Measurements from ENCODE around the gene IL16.

The IL16 gene

DNA sequence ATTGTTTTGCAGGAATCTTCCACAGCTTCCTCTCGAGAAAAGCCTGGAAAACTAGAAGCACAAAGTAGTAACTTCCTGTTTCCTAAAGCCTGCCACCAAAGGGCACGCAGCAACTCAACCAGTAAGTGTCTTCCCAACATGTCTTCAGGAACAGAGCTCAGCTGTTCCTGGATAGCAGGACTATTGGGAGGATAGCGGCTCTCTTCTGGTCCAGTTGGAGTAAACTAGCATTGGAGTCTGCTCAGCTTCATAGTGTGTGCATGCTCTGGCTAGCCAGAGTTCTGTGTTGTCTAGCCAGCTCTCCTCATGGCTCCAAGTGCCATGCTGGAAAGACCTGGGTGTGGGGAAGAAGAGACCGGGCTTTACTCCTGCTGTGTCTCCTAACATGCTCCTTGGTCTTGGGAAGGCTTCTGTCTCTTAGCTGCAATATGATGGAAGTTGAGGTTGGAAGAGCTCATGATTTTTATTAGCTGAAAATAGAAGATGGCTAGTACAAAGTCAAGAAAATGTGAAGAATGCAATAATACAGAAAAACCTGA is 63.1 kb downstream of the IL16 start:
- no peak for TF ChIP-seq CTCF (IDR thresholded peaks at IDR 0.05; ENCODE audit: insufficient read depth, missing control alignments)
- DNase-seq (ENCODE audit: insufficient read length, low spot score) = no peak
- FAIRE-seq = no peak

DNA sequence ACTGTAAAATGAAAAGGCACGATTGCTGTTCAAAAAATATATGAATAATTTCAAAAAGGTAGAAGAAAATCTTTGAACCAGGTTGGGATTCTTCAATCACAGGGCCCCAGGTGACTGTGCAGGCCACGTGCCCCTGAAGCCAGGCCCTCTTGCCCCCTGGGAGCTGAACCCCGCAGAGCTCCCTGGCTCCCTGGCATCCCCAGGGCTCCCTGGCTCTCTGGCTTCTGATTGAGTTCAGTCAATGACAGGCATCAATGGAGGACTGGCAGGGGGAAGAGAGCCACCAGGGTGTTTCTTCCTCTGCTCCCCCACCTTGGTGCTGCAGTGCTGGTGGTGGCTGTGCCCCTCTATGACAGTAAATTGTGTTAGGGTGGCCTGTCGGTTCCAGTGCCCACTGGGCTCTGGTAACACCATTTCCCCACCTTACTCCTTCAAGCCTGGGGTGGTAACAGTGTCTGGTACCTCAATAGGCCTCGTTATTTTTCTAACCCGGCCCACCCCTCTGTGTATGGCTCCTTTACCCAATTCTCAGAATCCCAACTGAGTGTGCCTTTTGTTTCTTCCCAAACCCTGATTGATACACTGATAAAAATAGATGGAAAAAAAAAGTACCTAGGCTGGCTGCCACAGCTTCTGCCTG is 64.6 kb downstream of the IL16 start:
- no peak for DNase-seq (ENCODE audit: insufficient read length, low spot score)
- FAIRE-seq = no peak
- no peak for TF ChIP-seq CTCF (IDR thresholded peaks at IDR 0.05; ENCODE audit: insufficient read depth, missing control alignments)

DNA sequence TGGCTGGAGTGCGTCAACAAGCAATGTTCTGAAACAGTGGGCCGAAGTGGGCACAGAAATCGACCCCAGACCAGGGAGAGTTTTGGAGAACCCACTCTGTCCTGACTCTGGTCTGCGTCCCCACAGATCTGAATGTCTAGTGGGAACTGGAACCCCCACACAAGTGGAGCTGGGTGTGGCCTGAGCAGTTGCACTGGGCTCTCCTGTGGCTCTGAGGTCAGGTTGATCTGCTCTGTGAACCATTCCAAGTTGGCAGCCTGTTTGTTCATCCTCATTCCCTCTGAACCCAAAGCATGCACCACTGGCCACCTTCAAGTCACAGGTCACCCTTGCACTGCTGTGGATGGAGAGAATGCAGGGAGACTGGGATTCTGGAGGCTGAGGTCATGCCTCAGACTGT is 66.8 kb downstream of the IL16 start:
- no peak for TF ChIP-seq CTCF (IDR thresholded peaks at IDR 0.05; ENCODE audit: insufficient read depth, missing control alignments)
- no peak for FAIRE-seq
- DNase-seq (ENCODE audit: insufficient read length, low spot score) = no peak

DNA sequence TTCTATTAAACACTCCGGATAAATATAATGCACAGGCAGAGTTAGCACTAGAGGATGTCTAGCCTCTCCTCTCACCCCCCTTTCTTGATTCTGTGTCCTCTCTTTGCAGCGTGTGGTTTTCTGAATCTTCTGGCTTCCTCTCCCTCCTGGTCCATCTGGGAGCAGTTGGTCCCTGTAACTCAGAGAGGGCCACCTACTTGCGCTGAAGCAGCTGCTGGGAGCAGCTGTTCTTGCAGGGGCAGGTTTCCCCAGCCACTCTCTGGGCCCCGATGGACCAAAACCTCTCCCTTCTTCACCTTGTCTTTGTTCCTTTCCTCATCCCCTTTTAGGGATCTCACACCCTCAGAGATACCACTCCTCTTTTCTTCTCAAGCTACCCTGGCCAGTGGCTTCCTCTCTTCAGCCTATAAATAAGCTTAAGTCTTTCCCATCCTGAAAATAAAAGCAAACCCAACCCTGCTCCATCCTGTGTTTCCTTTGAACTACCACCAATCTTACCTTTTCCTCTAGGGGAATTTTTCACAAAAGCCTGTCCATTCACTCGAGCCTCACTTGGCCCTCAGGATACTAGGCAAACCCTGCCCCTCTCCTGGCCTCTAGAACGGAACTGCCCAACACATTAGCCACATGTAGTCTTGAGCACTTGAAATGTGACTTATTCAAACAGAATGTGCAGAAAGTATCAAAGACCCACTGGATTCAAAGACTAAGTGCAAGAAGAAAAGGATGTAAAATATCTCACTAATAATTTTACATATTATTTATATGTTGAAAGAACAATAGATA is 67.6 kb downstream of the IL16 start:
- FAIRE-seq (no peak), DNase-seq (ENCODE audit: insufficient read length, low spot score) (no peak)
- TF ChIP-seq CTCF (IDR thresholded peaks at IDR 0.05; ENCODE audit: insufficient read depth, missing control alignments) = no peak

DNA sequence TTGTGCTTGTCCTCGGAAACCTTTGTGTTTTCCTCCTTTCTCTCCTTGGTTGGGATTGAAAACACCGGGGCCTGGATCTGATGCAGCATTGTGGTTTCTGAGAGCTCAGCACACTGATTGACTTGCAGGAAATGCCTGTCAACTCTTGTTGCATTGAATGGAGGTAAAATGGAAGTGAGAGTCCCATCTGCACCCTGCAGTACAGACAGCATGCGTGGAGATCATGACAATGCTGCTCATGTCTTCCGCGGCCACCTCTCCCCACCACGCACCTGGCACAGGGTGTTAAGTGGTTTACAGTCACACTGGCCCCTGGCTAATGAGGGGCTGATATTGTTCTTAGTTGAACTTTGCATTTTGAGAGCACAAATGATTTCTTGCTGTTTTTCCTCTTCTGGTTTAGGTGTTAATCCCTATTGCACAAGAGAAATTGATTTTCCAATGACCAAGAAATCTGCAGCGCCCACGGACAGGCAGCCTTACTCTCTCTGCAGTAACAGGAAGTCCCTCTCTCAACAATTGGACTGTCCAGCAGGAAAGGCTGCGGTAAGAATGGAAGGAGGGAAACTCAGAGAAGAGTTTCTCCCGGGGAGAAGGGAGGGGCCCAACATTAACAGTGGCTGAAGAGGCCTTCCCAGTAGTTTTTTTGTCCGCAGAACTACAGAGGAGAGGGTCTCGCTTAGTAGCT is 68.7 kb downstream of the IL16 start:
- FAIRE-seq (no peak), DNase-seq (ENCODE audit: insufficient read length, low spot score) (no peak)
- TF ChIP-seq CTCF (IDR thresholded peaks at IDR 0.05; ENCODE audit: insufficient read depth, missing control alignments) = no peak

- peak; percentile 95 for TF ChIP-seq CTCF (IDR thresholded peaks at IDR 0.05; ENCODE audit: insufficient read depth, missing control alignments)
- no peak for FAIRE-seq
- peak; percentile 75 for DNase-seq (ENCODE audit: insufficient read length, low spot score)
Measured at GRCh38 chr15:81265944-81266775, 69.5 kb downstream of the IL16 start.

All from D721Med (cell line).